ENCODE data around the gene CYP27B1.

GRCh38 chr12:57782243-57782607 is 15.3 kb upstream of the CYP27B1 start:
- TF ChIP-seq POLR2A (IDR thresholded peaks at IDR 0.05) (no peak), POLR2AphosphoS5 (IDR thresholded peaks at IDR 0.05) (no peak)

All from upper lobe of left lung (tissue), 4 donors.